Stimulated activated effector memory CD8-positive, alpha-beta T cell treated with anti-CD3 and anti-CD28 coated beads, Interleukin-12 subunit alpha, Interleukin-12 subunit beta, amount 100 ng/mL, for 72 hours (primary cell): Measurements from ENCODE around the gene KLRD1.
"Not testable (repeated sequence)": the region's sequence is repeated elsewhere in the genome, so short reads cannot be mapped to it uniquely, and the experiment has no call there.

Experiments
- ATAC-seq: fragments of 150-1000 bp; cut with Tn5 transposase; 2 replicates; pipeline ENCODE4 v1.10.0; 2021
- DNase-seq, 2 donors: peaks; one replicate each; pipeline ENCODE4 v3.0.0; 2021 to 2022; ENCODE audit warnings: low spot score in 2 of 2
- H3K27ac Mint-ChIP-seq: one replicate; pipeline ENCODE4 v1.8.0; 2022; ENCODE audit warnings: mild to moderate bottlenecking, mixed read lengths
- H3K36me3 Mint-ChIP-seq: one replicate; pipeline ENCODE4 v1.8.0; 2022; ENCODE audit warnings: mild to moderate bottlenecking, mixed read lengths
- H3K4me1 Mint-ChIP-seq: one replicate; pipeline ENCODE4 v1.8.0; 2022; ENCODE audit warnings: mixed read lengths
- H3K4me3 Mint-ChIP-seq: one replicate; pipeline ENCODE4 v1.8.0; 2022; ENCODE audit warnings: mild to moderate bottlenecking, mixed read lengths
- H3K9me3 Mint-ChIP-seq: one replicate; pipeline ENCODE4 v1.8.0; 2022; ENCODE audit warnings: mixed read lengths

The KLRD1 gene

GRCh38 chr12:10372559-10372958, 64.9 kb downstream of the KLRD1 start:
- Mint-ChIP-seq H3K36me3 (peaks cover 100% of the 10 kb centered on the region), H3K27ac (peak overlapping the region; percentile 97), H3K4me3 (peak overlapping the region; percentile 44), H3K9me3 (peaks cover 3% of the 10 kb centered on the region), H3K4me1 (peaks cover 76% of the 10 kb centered on the region)
- DNase-seq: no peak
- ATAC-seq: peak; percentile 61

- Mint-ChIP-seq H3K4me1 (peaks cover 64% of the 10 kb centered on the region), H3K4me3 (peak overlapping the region; percentile 79)
Observed at GRCh38 chr12:10374624-10375018, 67.0 kb downstream of the KLRD1 start.

GRCh38 chr12:10378737-10379136, 71.1 kb downstream of the KLRD1 start:
- not testable (repeated sequence) for DNase-seq, H3K9me3 Mint-ChIP-seq
- H3K4me1 Mint-ChIP-seq: peaks cover 62% of the 10 kb centered on the region
- peaks cover 100% of the 10 kb centered on the region for H3K36me3 Mint-ChIP-seq
- ATAC-seq: peak; percentile 91
- peak overlapping the region; percentile 60 for H3K4me3 Mint-ChIP-seq
- peak overlapping the region; percentile 89 for H3K27ac Mint-ChIP-seq

More at GRCh38 chr12:10374624-10375018, 67.0 kb downstream of the KLRD1 start:
- Mint-ChIP-seq H3K27ac (peak overlapping the region; percentile 97), H3K36me3 (peaks cover 100% of the 10 kb centered on the region), H3K9me3 (no peaks in the 10 kb centered on the region)
- ATAC-seq (peak; percentile 62), DNase-seq (no peak)
